HG03520 (cell line): Measurements from ENCODE around the gene MICAL3.

Experiments
- ATAC-seq: cut with Tn5 transposase; IDR thresholded peaks from one replicate; pipeline ENCODE4 v1.9.1; 2021; ENCODE audit warnings: mild to moderate bottlenecking, moderate library complexity; ENCODE audit not compliant: unreplicated experiment

MICAL3 gene

DNA sequence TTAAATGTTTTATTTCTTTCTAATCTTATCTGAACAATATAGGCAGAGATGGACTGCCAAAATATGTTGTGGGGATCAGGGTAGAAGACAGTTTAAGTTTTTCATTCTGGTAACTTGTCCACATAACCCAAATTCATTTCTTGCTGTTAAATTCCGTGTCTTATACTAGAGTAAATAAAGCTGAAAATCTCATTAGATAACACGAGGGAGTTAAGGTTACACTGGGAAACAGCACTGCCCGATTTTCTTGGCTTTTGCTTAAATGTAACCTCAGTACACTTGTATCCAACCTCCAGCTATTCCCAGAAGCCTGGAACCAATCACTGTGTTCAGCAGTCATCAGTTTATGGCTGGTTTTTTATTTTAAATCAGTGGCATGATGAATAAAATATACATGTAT is 48.2 kb downstream of the MICAL3 start:
- no peak for ATAC-seq

DNA sequence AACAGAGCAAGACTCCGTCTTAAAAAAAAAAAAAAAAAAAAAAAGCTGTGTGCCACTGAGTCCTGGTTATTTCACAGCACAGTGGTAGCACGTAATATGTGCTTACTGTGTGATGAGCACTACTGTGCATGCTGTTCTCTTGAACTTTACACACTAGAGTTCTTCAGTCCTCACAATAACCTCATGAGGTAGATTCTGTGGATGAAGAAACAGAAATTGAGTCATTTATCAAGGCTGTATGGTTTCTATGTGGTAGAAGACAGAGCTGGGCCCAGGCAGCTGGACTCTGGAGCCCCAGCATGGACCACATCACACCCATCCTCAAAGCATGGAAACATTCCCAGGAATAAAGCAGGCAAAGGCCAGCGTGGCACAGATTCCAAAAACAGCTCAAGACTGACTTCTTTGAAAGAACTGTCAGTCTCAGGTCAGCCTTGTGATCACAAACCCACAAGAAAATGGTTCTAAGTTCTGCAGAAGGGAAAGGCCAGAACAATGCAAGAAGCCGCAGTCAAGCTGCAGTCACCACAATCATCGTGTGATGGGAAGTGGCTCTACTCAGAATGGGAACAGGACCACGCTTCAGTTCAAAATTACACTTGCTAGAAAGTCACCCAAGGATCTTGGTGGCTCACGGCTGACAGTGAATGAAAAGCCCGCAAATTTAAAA is 49.5 kb downstream of the MICAL3 start:
- ATAC-seq: no peak

DNA sequence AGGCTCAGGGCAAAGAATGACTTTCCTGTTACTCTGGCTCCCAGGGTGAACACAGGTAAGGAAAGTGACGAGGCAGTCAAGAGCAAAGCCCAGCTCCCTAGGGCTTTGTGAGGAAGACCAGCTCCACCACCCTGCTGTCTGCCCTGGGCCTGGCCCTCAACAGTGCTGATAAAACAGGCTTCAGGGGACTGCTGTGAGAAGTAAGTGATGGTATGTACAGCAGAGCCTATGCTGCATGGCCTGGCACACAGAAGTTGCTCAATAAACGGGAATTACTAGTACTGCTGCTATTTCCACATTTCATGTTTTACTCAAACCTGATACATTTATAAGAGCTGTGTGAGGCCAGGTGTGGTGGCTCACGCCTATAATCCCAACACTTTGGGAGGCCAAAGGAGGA is 50.3 kb downstream of the MICAL3 start:
- ATAC-seq: no peak

DNA sequence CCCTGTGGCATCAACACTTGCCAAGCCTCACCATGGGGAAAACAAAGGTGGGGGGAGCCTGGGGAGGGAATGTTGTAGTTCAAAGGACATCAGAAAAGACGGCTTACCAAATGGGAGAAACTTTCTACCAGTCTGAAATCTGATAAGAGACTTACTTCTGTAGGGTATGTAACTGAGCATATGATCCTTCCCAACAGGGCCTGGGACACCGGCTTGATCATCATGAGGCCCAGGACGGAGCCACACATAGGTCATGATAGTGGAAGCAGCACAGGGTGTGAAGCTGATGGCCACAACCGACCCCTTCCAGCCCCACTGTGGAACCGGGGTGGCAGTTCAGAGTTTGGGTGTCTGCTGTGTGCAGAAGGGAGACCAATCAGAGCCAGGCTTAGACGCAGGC is 51.1 kb downstream of the MICAL3 start:
- no peak for ATAC-seq

DNA sequence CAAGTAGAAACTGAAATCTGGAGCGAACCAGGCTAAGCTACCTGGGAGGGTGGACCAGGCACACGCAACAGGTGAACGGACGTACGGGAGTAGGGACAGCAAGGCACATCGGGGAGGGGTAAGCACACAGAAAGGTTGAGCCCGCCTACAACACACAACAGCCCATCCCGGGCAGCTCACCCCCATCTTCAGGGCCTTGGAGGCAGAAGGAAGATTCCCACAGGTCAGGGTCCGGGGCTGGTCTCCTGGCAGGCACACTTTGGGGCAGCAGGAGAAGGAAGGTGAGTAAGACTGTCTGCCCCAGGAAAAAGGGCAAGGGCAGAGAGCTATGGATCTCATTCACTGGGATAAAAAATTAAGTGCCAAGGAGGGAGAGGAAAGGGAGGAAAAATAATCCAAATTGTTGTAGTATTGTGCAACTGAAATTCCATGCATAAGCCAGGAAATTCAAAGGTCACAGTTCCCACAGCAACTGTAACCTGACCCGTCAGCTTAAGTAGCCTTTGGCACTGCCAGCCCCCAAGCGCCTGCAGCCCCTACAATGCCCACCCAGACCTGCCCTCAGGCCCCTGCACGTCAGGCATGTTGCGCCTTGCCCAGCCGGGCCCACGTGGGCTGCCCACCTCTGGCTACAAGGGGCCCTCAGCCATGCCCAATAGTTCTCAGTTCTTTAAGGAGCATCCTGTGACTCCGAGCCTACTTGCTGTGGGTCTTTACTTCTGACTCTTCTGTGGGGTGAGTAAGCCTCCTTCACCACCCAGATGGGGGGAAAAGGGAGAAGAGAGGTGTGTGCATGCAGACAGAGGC is 51.8 kb downstream of the MICAL3 start:
- no peak for ATAC-seq

DNA sequence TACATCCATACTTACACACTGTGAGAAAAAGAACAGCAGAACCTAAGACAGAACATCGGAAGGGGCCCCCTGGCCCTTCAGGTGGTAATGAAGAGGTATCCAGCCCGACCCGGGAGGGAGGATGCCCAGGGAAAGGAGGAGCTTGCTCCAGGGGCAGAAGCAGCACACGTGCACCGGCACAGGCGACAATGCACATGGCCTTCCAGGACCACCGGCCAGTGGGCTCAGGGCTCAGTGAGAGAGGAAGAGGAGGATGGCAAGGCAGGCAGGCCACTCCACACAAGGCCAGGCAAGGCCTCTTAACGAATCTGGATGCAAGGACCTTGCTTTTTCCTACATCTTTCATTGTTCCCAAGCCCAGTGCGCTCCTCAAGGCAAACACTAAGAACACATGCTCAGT is 52.6 kb downstream of the MICAL3 start:
- ATAC-seq: no peak

DNA sequence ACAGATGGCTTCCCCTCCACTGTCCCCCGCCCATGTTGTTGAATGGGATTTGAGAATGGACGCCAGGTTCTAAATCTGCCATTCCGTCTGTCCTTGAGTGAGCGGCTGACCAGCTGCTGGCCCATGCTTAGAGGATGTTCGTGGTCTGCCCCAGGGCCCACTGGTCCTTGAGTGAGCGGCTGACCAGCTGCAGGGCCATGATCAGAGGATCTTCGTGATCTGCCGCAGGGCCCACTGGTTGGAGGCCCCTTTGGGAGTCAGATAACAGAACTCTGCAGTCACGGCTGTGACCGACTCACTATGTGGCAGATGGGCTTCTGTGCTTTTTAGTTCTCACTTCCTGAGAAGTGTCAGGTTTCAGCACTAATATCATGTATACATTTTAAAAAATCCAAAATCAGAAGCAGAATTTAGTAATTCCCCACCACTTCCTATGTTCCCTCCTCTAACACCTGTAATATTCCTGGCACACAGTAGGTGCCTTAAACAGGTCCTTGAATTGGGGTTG is 54.1 kb downstream of the MICAL3 start:
- no peak for ATAC-seq

DNA sequence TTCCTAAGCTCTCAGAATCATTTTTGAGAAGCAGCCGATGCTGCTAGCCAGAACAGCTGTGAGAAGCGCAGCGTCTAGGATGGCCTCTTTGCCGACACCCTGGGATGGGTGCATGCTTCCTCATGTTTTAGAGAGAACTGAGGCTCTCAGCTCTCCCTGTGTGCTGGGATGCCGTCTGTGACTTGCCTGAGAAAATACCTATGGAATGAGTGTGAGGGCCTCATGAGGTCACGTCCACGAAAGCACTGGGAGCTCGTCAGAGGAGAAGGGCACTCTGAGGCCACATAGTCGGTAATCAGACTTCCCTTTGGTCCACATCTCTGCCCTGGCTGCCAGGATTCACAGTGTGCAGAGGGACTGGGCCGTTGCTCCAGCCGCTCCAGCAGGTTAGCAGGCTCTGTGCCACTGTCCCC is 54.7 kb downstream of the MICAL3 start:
- no peak for ATAC-seq

DNA sequence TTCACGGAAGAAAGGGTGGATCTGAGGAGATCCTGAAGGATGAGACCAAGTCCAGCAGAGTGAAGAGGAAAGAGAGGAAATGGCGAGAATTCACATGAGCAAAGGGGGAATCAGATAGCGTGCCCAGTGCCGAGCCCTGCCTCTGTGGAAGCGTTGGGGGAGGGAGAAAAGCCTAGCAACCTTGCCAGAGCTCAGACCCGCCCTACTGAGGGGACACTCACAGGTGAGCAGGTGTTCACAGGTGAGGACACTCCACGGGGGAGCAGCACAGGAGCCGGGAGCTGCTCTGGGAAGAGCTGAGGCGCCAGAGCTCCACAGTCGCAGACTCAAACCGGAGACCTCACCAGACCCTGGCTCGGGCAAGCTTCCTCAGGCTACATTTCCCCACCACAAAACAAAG is 56.2 kb downstream of the MICAL3 start:
- no peak for ATAC-seq

DNA sequence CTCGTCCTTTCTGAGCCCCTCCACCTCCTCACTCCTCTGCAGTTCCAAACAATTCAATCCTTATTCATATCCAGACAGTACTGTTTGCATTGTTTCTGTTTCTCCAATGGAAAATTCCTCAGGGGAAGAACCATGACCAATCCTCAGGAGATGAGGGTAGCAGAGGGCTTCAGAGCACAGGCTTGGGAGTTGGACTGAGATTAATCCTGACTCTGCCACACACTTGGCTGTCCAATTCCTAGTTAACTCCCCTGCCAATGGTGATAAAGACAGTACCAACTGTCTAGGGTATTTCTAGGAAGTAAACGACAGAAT is 58.0 kb downstream of the MICAL3 start:
- ATAC-seq: no peak

DNA sequence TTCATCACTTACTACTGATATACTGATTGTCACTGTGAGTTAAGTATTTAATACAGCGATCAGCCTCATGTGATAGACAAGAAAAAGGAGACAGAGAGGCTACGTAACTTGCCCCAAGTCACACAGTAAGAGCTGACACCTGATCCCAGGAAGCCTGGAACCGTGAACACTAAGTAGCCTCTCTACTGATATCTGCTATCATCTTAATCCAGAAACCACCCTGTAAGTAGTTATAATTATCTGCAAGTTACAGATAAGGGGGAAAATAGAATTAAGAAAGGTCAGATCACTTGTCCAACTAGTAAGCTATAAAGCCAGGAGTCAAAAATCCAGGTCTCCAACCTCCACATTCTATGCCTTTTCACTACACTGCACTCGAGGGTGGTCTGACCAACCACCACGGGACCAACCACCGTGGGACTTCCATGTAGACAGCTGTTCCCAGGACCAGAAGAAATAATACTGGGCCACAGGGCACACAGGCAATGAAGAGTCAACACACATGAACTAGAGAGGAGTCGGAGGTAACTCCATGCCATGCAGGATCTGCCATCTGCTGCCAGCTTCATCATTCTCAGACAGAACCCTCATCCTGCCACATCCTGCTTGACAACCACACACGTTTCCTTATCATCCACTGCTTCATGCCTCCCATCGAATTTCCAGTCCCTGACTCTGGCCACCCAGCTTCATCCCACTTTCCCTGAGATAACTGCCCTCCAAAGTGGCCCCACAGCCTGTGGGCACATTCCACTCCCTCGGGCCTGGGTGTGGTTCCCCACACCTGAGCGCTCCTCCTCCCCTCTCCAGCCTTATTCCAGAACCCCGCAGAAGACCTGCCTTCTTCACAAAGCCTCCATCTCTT is 58.6 kb downstream of the MICAL3 start:
- no peak for ATAC-seq

DNA sequence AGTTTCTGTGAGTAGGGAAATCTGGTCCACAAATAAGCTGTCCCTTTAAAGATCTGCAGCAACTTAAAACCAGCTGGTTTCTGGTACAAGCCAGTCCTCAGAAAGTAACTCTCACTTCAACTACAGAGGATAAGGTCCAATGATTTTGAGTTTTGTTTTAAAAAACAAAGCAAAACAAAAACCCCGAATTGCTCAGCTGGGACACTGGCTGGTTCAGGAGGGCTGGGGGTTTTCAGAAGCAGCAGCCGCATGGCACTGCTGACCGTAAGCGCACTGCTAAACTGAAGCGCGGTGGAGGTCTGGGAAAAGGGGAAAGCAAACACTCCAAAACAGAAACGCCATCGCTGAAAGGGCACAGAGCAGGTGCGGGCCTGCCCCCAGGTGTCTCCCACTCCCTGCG is 59.7 kb downstream of the MICAL3 start:
- peak; percentile 58 for ATAC-seq

DNA sequence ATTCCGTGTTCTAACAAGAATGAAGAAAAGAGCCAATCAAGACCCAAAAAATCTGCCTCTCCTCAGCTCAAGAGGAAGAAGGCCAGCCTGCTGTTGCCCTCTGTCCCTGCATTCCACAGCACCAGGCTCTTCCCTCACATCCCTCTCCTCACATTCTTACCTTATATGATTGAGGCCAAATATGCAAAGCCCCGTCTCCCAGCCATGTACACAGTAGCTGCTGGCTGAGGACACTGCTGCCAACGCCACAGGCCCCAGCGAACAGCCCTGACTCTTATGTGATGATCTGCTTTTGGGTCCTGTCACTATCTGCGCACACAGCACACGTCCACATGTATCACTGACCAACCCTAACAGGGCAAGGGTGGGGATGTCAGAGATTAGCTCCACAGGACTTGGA is 60.2 kb downstream of the MICAL3 start:
- ATAC-seq: peak; percentile 32

DNA sequence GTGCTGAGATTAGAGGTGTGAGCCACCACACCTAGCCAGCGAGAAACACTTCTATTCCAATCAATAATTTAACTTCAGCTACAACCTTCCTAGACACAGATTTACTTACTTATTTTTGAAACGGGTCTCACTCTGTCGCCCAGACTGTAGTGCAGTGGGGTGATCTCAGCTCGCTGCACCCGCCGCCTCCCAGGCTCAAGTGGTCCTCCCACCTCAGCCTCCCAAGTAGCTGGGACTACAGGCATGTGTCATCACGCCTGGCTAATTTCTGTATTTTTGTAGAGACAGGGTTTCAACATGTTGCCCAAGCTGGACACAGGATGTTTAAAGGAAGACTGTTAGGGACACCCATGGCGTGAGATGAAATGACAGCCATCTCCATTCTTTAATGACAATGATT is 61.3 kb downstream of the MICAL3 start:
- ATAC-seq: no peak

DNA sequence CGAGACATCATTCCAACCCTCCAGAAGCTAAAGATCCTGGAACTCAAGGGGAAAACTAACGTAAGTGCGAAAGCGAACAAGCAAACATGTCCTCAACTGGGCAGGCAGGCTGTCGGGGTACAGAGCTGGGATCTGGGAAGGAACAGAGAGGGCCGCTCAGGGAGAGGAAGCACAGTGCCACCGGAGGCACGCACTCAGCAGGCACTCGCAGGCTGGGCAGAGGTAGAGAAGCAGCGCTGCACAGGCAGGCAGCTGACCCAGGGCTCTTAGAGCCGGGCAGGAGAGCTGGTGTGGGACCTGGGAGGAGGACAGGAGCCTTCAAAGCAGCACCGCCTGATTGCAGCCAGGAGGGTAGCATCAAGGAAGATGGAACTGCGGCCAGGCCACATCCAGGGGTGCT is 62.2 kb downstream of the MICAL3 start:
- no peak for ATAC-seq

DNA sequence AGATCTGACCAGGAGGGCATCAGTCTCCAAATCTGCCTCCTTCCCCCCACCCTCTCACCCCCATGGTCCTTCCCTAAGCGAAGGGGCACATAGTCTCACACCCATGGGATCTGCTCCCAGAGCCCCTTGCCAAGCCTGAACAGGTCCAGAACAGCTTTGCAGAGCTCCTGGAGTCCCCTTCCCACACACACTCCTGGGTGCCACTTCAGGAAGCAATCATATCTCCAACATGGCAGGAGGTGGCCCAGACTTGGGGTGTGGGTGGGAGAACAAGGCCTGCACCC is 63.0 kb downstream of the MICAL3 start:
- no peak for ATAC-seq

DNA sequence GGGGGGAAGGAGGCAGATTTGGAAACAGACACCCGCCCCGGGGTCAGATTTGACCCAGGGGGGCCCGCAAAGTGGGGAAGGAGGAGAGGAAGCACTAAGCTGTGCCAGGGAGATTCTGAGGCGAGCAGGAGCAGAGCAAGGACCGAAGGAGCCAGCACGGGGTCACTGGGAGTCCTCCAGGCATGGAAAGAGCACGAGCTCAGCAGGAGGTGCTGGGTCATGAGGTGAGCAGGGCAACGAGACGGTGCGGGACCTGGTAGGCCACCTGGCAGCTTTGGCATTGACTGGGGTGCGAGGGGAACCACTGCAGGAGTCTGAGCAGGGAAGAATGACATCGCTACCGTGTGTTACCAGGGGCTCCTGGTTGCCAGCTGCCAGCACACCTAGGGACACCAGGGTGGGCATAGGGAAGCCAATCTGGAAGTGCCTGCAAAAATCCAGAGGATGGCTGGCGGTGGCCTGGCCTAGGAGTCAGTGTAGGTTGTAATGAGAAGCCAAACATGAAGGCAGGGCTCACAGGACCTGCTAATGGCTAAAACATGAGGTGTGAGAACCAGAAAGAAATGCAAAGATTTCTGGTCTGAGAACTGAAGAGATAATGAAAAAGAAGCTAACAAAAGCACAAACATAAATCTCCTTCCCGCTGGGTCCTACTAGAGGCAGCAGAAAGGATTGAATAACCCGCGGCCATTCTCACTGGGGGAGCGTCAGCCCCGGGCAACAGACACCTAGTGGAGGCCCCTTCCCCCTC is 63.5 kb downstream of the MICAL3 start:
- no peak for ATAC-seq

DNA sequence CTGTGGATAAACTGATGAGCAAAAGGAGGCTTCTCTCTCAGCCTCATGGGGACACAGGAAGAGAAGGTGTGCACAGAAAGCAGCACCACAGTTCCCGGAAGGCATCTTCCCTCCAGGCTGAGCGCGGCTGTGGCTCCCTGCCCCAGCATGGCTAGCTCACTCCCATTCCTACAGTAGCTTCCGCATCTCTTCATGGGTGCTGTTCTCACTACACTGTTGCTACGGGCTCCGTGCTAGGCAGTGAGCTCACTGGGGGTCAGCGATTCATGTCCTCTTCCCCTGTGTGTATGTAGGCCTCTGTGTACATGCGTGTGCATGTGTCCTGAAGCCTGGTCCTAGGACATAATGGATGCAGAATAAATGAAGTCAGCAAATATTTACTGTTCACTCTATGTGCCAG is 64.3 kb downstream of the MICAL3 start:
- no peak for ATAC-seq

DNA sequence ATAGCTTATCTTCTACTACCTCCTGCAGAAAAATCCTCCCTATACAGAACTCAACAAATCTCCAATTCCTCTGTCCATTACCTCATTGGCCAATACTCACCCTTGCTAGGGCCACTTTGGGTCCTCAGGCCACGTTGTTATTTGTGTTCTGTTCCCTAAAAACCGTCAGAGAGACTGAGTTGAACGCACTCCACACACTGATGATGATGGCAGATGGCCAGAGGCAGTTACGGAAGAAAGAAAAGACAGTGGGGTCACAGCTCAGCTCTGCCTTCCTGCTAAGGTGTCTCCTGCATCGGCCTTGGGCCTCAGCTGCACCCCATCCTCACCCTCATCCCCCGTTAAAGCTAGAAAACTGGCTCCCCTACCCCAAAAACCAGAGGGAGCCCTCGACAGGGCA is 66.2 kb downstream of the MICAL3 start:
- ATAC-seq: no peak

DNA sequence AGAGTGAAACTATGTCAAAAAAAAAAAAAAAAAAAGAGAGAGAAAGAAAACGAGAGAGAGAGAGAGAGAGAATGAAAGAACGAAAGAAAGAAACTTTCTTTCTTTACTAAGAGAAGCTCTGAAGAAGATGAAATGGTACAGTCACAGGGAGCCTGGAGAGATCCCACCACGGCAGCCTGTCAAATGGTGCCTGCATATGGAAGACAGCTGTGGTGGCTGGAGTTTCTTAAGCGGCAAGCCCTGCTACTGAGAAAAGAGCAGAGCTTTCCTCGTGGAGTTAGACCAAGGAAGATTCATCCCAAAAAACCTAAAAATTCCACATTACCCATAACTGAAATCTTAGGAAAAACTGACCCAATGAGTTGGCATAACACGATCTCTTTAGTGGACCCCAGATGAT is 66.7 kb downstream of the MICAL3 start:
- ATAC-seq: no peak

DNA sequence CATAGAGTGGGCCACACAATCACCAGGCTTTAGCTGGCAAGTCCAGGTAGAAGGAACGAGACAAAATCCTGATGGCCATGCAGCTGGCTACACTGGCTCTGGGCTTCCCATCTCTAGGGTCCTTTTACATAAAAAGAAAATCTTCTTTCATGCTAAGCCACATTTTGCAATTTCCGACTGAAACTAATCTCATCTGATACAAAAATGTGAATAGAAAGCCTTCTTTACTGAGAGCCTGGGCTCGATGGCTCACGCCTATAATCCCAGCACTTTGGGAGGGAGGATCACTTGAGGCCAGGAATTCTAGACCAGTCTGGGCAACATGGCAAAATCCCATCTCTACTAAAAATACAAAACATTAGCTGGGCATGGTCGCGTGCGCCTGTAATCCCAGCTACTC is 67.2 kb downstream of the MICAL3 start:
- ATAC-seq: no peak
